ENCODE measurements around the gene IRF2.
"Not testable (repeated sequence)": the region's sequence is repeated elsewhere in the genome, so short reads cannot be mapped to it uniquely, and the experiment has no call there.

Gene IRF2

DNA sequence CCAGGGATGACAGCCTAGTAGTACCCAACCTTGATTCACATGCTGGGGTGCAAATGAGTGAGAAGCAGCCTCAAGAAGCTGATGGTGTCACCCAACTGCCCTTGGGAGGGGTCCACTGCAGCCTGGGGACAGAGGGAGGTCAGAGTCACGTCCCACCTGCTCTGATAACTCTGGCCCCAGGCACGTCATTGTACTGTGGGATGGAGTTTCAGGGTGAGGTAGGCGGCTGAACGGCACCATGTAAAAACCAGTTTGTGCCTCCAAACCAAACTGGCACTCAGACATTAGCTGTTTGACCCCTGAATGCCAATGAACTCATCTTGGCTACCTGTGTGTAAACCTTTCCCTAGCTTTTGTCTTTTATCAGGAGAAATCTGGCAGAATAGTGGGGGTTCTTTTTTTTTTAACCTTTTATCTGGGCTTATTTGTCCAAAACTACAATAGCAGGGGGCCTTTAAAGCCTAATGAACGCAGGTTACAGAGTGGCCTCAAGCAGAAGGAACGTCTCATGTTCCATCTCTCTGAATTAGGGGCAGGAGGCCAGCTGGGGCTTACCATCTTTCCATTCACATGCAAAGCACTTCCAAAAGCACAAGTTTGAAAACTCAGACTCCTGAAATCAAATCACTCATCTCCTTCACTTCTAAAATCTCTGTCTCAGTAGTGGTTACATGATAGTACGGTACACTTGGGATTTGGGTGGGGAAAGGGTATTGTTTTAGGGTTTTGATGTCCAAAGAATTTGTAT is 89.4 kb downstream of the IRF2 start:
- TF ChIP-seq, protein P1, sequence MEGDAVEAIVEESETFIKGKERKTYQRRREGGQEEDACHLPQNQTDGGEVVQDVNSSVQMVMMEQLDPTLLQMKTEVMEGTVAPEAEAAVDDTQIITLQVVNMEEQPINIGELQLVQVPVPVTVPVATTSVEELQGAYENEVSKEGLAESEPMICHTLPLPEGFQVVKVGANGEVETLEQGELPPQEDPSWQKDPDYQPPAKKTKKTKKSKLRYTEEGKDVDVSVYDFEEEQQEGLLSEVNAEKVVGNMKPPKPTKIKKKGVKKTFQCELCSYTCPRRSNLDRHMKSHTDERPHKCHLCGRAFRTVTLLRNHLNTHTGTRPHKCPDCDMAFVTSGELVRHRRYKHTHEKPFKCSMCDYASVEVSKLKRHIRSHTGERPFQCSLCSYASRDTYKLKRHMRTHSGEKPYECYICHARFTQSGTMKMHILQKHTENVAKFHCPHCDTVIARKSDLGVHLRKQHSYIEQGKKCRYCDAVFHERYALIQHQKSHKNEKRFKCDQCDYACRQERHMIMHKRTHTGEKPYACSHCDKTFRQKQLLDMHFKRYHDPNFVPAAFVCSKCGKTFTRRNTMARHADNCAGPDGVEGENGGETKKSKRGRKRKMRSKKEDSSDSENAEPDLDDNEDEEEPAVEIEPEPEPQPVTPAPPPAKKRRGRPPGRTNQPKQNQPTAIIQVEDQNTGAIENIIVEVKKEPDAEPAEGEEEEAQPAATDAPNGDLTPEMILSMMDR (conservative IDR thresholded peaks at IDR 0.05): no peak
- no peak for TF ChIP-seq ZFX (IDR thresholded peaks at IDR 0.05)
- H3K27ac ChIP-seq: no peak overlapping the region

DNA sequence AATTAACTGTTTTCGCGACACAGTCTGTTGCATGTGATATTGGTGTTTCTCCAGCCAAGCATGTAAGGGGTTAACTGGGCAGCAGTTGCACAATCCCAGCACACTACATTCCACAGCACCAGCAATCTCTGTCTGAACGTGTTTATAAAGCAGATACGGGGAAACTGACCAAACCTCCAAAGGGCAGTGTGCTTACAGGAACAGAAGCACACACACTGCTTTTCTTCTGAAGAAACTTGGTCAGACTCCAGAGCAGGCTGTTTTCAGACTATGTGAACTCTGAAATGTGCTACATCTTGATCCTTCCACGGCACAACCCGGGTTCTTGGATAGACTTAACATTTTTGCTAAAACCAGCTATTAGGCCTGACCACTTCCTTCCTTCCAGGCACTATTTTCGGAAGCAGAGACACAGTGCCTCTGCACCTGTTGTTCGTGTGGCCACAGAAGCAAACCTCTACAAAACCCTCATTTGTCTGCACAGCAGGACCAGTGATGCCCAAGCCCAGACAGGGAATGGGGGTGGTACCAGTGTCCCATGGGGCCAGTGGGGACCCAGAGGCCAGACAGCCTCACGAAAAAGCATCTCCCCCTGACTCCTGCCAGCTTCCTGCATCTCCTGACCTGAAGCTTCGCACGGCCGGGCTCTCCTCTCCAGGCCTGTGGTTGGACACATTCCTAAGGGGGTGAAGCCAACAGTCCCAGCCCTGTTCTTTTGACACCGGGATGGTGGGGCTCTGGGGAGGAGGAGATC is 90.1 kb downstream of the IRF2 start:
- TF ChIP-seq, protein P1 (conservative IDR thresholded peaks at IDR 0.05): no peak
- TF ChIP-seq ZFX (IDR thresholded peaks at IDR 0.05): no peak
- no peak overlapping the region; the same call in 1 of the 2 replicates for H3K27ac ChIP-seq

GRCh38 chr4:184383497-184384055 is 90.8 kb downstream of the IRF2 start:
- TF ChIP-seq ZFX (IDR thresholded peaks at IDR 0.05): no peak
- H3K27ac ChIP-seq: no peak overlapping the region; the same call in 1 of the 2 replicates

GRCh38 chr4:184382189-184382846 is 92.0 kb downstream of the IRF2 start:
- TF ChIP-seq, protein P1 (conservative IDR thresholded peaks at IDR 0.05): no peak
- no peak for TF ChIP-seq ZFX (IDR thresholded peaks at IDR 0.05)
- no peak overlapping the region for H3K27ac ChIP-seq

DNA sequence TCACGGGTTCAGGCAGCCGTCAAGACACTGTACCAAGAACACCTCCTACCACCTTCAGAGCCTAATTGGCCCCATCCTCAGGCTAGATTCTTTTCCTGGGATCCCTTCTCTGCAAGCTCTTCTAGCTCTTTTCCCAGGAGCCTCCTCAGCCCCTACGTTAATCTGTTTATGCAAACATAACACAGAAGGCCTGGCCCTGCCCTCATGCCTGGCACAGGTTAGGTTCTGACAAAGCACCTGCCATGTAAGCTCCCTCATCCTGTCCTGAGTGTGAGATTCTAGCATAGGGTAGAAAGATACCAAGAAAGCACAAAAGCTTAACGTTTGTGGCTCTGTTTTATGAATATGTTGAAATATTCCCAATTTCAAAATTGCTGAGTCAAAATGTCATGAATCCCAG is 93.6 kb downstream of the IRF2 start:
- TF ChIP-seq, protein P1 (conservative IDR thresholded peaks at IDR 0.05): no peak
- no peak for TF ChIP-seq ZFX (IDR thresholded peaks at IDR 0.05)
- H3K27ac ChIP-seq: no peak overlapping the region

DNA sequence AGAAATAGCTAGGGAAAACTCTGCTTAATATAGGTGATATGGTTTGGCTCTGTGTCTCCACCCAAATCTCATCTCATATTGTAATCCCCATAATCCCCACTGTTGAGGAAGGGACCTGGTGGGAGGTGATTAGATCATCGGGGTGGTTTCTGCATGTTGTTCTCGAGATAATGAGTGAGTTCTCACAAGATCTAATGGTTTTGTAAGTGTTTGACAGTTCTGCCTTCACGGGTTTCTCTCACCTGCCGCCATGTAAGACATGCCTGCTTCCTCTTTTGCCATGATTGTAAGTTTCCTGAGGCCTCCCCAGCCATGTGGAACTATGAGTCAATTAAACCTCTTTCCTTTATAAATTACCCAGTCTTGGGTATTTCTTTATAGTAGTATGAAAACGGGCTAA is 94.1 kb downstream of the IRF2 start:
- not testable (repeated sequence) for H3K27ac ChIP-seq

- H3K27ac ChIP-seq: no peak overlapping the region
- TF ChIP-seq, protein P1 (conservative IDR thresholded peaks at IDR 0.05): no peak
- no peak for TF ChIP-seq ZFX (IDR thresholded peaks at IDR 0.05)
Measured at GRCh38 chr4:184376923-184377322, 97.4 kb downstream of the IRF2 start.

Data from C4-2B (cell line).